WTC11 (cell line): ENCODE data around the gene ADARB2.

Experiments used
- ELF4 ChIP-seq: sonication (generic); formaldehyde crosslinking; IDR thresholded peaks from 2 replicates; pipeline ENCODE4 v1.8.1; 2022; ENCODE audit warnings: low read depth, mild to moderate bottlenecking, moderate library complexity, missing genetic modification reagents
- JUN ChIP-seq: sonication (generic); formaldehyde crosslinking; IDR thresholded peaks from 2 replicates; pipeline ENCODE4 v1.8.0; 2023; ENCODE audit warnings: mild to moderate bottlenecking, missing genetic modification reagents
- KAT7 ChIP-seq: sonication (generic); formaldehyde crosslinking; IDR thresholded peaks from 2 replicates; pipeline ENCODE4 v1.8.1; 2023; ENCODE audit warnings: missing genetic modification reagents, mild to moderate bottlenecking, borderline replicate concordance
- TF ChIP-seq, protein P1 (sequence below): sonication (generic); formaldehyde crosslinking; IDR thresholded peaks from 2 replicates; pipeline ENCODE4 v1.8.1; 2023; ENCODE audit warnings: mild to moderate bottlenecking, missing genetic modification reagents, borderline replicate concordance
- TF ChIP-seq, protein P2 (sequence below): fragments of 200-600 bp; IDR thresholded peaks from 2 replicates; pipeline ENCODE4 v1.8.0; 2022; ENCODE audit warnings: antibody characterized with exemption

DNA sequence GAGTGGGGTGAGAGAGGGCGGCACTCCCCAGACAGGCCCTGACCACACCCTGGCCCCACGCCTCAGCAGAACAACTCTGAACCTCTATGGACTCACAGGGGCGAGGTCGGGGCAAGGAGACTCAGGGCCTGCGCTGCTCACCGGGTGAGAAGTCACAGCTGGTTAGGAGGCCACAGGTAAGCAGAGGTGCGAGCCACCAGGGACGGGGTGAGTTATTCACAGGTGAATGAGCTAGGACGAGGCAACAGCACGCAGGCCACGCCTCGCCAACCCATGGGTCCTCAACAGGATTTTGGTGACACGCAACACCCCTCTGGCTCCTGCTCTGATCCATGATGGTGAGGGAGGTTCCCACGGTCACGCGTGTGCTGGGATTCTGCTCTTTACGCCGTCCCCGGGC, 202.5 kb downstream of the ADARB2 start:
- TF ChIP-seq KAT7 (no peak), JUN (CRISPR knock-in tag) (no peak), ELF4 (no peak)
- TF ChIP-seq, protein P1, sequence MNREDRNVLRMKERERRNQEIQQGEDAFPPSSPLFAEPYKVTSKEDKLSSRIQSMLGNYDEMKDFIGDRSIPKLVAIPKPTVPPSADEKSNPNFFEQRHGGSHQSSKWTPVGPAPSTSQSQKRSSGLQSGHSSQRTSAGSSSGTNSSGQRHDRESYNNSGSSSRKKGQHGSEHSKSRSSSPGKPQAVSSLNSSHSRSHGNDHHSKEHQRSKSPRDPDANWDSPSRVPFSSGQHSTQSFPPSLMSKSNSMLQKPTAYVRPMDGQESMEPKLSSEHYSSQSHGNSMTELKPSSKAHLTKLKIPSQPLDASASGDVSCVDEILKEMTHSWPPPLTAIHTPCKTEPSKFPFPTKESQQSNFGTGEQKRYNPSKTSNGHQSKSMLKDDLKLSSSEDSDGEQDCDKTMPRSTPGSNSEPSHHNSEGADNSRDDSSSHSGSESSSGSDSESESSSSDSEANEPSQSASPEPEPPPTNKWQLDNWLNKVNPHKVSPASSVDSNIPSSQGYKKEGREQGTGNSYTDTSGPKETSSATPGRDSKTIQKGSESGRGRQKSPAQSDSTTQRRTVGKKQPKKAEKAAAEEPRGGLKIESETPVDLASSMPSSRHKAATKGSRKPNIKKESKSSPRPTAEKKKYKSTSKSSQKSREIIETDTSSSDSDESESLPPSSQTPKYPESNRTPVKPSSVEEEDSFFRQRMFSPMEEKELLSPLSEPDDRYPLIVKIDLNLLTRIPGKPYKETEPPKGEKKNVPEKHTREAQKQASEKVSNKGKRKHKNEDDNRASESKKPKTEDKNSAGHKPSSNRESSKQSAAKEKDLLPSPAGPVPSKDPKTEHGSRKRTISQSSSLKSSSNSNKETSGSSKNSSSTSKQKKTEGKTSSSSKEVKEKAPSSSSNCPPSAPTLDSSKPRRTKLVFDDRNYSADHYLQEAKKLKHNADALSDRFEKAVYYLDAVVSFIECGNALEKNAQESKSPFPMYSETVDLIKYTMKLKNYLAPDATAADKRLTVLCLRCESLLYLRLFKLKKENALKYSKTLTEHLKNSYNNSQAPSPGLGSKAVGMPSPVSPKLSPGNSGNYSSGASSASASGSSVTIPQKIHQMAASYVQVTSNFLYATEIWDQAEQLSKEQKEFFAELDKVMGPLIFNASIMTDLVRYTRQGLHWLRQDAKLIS (CRISPR knock-in tag) = no peak
- TF ChIP-seq, protein P2, sequence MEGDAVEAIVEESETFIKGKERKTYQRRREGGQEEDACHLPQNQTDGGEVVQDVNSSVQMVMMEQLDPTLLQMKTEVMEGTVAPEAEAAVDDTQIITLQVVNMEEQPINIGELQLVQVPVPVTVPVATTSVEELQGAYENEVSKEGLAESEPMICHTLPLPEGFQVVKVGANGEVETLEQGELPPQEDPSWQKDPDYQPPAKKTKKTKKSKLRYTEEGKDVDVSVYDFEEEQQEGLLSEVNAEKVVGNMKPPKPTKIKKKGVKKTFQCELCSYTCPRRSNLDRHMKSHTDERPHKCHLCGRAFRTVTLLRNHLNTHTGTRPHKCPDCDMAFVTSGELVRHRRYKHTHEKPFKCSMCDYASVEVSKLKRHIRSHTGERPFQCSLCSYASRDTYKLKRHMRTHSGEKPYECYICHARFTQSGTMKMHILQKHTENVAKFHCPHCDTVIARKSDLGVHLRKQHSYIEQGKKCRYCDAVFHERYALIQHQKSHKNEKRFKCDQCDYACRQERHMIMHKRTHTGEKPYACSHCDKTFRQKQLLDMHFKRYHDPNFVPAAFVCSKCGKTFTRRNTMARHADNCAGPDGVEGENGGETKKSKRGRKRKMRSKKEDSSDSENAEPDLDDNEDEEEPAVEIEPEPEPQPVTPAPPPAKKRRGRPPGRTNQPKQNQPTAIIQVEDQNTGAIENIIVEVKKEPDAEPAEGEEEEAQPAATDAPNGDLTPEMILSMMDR = no peak
